GM18517 (cell line): ENCODE measurements around the gene PTTG1.

Experiments used
- ATAC-seq: cut with Tn5 transposase; IDR thresholded peaks from one replicate; pipeline ENCODE4 v1.9.1; 2021; ENCODE audit warnings: mild to moderate bottlenecking, moderate library complexity; ENCODE audit not compliant: unreplicated experiment

Gene PTTG1

DNA sequence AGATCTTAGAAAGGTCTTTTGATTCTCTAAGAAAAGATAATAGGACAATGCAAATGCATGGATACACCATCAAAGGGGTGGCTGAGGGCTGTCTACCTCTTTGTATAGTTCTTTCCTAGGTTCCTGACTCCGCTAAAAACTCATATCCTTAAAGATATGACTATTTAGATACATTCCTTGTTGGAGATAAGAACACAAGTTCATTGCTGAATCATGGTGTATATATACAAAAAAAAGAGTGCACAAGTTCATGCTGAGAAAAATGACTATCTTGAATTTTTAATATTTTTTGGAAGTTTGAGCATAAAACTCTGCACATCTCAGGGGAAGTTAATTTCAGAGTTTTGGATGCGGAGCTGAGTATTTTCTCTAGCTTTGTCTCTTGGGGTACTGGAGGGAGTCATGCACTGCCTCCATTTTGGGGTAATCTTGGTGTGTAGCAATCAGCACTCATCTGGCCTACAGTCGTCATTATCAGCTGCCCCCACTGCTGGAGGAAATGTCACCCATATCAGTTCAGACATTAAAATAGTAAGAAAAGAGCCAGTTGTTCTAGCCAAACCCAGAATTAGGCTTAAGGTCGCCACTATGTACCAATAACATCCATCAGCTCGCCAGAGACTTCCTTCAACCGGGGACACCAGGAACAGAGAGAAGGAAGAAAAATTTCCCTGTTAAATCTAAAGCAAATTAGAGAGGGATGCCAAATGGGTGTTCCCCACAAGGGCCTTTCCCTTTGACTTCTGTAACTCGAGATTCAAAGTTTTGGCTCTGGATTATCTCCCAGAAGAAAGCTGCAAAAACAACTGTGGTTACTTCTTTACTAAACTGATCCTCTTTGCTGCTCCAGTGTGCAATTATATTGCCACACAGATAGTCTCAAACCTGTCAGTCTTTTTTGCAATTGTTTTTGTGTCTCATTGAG lies 49.0 kb downstream of the PTTG1 start:
- ATAC-seq: no peak

DNA sequence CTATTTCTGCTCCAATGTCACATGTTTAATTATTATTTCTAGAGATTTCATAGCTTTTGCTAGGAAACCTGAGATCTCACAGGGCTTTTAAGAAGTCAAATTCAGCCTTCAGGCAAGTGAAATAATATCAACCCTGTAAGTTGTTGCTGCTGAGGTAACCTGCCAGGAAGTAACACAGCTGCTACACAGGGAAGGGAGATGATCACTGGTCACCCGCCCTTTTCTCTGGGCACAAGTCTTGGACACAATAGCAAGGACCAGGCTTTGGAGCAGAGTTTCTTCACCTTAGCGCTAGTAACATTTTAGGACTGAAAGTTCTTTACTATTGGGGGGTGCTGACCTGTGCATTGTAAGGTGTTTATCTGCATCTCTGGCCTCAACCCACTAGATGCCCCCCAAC lies 50.1 kb downstream of the PTTG1 start:
- ATAC-seq: no peak

DNA sequence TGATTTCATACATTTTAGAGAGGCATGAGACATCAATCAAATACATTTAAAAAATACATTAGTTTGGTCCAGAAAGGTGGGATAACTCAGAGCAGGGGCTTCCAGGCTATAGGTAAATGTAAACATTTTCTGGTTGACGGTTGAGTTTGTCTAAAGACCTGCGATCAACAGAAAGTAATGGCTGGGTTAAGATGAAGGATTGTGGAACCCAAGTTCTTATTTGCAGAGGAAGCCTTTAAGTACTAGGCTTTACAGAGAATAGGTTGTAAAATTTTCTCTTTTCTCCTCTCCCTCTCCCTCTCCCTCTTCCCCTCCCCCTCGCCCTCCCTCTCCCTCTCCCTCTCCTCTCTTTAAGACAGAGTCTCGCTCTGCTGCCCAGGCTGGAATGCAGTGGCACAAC lies 50.8 kb downstream of the PTTG1 start:
- no peak for ATAC-seq

- ATAC-seq: no peak
Observed at GRCh38 chr5:160473681-160474080, 52.0 kb downstream of the PTTG1 start.

DNA sequence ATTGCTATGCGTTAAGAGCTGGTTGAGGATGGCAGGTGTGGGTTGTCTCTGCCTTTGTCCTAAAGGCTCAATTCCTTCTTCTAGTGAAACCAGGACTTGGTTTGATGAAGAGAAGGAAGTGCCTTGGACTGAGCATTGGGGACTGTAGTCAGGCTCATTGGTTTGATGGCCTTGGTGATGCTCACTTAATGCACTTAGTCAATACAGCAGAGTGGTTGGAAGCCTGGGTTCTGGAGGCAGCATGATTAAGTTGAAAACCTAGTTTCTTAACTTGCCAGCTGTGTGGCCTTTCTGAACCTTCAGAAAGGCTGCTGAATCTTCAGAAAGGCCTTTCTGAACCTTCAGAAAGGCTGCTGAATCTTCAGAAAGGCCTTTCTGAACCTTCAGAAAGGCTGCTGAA lies 52.4 kb downstream of the PTTG1 start:
- ATAC-seq: no peak

- no peak for ATAC-seq
Observed at GRCh38 chr5:160475864-160476438, 54.3 kb downstream of the PTTG1 start.

DNA sequence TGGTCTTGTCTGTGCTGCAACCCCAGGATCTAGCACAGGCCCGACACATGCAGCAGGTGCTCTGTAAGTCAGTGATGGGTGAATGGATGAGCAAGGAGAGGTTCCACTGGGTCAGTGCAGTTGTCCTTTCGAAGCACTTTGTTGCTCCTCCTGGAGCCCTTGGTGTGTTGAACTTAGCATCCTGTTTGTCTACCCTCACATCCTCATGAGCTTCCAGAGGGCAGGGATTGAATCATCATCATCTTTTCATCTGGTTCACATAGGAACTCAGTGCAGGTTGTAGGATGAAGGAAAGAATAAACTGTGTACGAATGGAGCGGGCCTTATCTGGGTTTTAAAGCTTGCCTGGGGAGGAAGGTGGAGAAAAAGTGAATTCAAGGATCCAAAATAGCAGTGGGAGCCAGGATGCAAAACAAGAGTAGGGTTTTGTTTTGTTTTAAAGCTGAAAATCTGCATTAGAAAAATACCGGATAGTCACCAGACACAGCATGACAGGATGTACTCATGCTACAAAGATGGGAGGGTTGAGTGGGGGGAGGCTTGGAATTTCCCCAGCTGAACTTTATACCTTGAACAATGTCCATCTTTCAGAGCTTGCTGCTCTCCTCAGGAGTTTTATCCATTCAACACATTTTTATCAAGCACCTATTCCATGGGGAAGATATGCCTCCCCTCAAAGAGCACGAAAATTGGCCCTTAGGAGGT lies 55.8 kb downstream of the PTTG1 start:
- no peak for ATAC-seq

GRCh38 chr5:160478163-160478562 lies 56.5 kb downstream of the PTTG1 start:
- no peak for ATAC-seq
